ENCODE results near the gene CAMK1D. TPM values are rescaled to one million over a fixed set of nuclear protein-coding genes. Genes with fewer than 3 reads are reported as not detected.

CAMK1D gene
- total and polyA plus RNA-seq, 2 experiments from 2014 or later, result 2.0 to 3.8 TPM

GRCh38 chr10:12780634-12781601 lies 431.6 kb downstream of the CAMK1D start:
- H3K36me3 ChIP-seq, result no peaks in the 10 kb centered on the region
- peak in 1 of 2 donors; percentile 48 for DNase-seq (ENCODE audit: low read depth in 1 of 2, low spot score in 1 of 2)
- no peak overlapping the region for H3K27ac ChIP-seq
- H3K4me1 ChIP-seq (ENCODE audit: low read depth), result no peaks in the 10 kb centered on the region
- H3K27me3 ChIP-seq, result no peaks in the 10 kb centered on the region
- TF ChIP-seq, protein P1, sequence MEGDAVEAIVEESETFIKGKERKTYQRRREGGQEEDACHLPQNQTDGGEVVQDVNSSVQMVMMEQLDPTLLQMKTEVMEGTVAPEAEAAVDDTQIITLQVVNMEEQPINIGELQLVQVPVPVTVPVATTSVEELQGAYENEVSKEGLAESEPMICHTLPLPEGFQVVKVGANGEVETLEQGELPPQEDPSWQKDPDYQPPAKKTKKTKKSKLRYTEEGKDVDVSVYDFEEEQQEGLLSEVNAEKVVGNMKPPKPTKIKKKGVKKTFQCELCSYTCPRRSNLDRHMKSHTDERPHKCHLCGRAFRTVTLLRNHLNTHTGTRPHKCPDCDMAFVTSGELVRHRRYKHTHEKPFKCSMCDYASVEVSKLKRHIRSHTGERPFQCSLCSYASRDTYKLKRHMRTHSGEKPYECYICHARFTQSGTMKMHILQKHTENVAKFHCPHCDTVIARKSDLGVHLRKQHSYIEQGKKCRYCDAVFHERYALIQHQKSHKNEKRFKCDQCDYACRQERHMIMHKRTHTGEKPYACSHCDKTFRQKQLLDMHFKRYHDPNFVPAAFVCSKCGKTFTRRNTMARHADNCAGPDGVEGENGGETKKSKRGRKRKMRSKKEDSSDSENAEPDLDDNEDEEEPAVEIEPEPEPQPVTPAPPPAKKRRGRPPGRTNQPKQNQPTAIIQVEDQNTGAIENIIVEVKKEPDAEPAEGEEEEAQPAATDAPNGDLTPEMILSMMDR (IDR thresholded peaks at IDR 0.05; ENCODE audit: low read depth, low read length), result no peak
- H3K9me3 ChIP-seq (ENCODE audit: low read depth), result no peaks in the 10 kb centered on the region
- no peak overlapping the region for H3K4me3 ChIP-seq

DNA sequence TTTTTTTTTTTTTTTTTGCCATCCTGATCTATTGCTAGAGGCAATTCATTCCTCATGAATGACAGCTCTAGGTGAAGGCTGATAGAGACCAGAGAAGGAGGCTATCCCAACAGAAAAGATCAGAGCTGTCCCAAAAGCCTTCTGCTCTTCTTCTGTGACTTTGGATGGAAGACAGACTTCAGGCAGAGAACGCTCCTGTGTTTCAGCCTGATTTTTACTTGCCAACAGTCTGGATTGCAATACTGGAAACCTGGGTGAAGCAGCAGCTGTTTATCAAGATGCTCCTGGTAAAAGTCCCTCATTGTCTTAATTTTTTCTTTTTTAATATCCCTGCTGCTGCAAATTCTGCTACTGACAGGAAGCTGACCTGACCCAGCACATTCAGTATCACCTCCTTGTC lies 432.6 kb downstream of the CAMK1D start:
- Histone ChIP-seq H3K4me1 (ENCODE audit: low read depth) (no peaks in the 10 kb centered on the region), H3K4me3 (no peak overlapping the region), H3K27me3 (no peaks in the 10 kb centered on the region), H3K9me3 (ENCODE audit: low read depth) (no peaks in the 10 kb centered on the region), H3K27ac (no peak overlapping the region), H3K36me3 (no peaks in the 10 kb centered on the region)
- no peak for DNase-seq (ENCODE audit: low read depth in 1 of 2, low spot score in 1 of 2)
- TF ChIP-seq, protein P1 (IDR thresholded peaks at IDR 0.05; ENCODE audit: low read depth, low read length), result no peak

DNA sequence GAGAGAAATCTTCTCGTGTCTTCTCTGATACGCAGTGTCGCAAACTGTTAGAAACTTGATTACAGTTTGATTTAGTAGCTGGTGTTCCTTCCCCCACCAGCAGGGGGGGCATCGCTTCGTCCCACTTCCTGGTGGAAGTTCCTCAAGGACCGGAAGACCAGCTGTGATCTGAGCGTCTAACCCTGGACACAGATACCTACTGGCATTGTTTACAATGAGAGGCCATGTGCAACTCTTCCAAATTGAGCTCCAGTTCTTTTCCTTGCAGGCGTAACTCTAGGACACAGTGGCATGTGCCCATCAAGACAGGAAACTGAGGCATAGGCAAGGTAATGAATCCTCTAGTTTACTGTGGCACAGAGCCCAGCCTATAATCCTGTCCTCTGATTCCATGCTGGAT lies 433.2 kb downstream of the CAMK1D start:
- no peak overlapping the region for H3K27ac ChIP-seq
- H3K4me3 ChIP-seq, result no peak overlapping the region
- no peaks in the 10 kb centered on the region for H3K9me3 ChIP-seq (ENCODE audit: low read depth)
- TF ChIP-seq, protein P1 (IDR thresholded peaks at IDR 0.05; ENCODE audit: low read depth, low read length), result peak; percentile 79
- H3K4me1 ChIP-seq (ENCODE audit: low read depth), result no peaks in the 10 kb centered on the region
- H3K36me3 ChIP-seq, result no peaks in the 10 kb centered on the region
- no peaks in the 10 kb centered on the region for H3K27me3 ChIP-seq
- DNase-seq (ENCODE audit: low read depth in 1 of 2, low spot score in 1 of 2), result peak; percentile 48 to 52

GRCh38 chr10:12783293-12783692 lies 433.9 kb downstream of the CAMK1D start:
- no peak for DNase-seq (ENCODE audit: low read depth in 1 of 2, low spot score in 1 of 2)
- no peak overlapping the region for H3K4me3 ChIP-seq
- no peaks in the 10 kb centered on the region for H3K27me3 ChIP-seq
- H3K4me1 ChIP-seq (ENCODE audit: low read depth), result no peaks in the 10 kb centered on the region
- no peaks in the 10 kb centered on the region for H3K9me3 ChIP-seq (ENCODE audit: low read depth)
- no peak overlapping the region for H3K27ac ChIP-seq
- H3K36me3 ChIP-seq, result no peaks in the 10 kb centered on the region
- TF ChIP-seq, protein P1 (IDR thresholded peaks at IDR 0.05; ENCODE audit: low read depth, low read length), result no peak

- Histone ChIP-seq H3K4me3 (no peak overlapping the region), H3K27me3 (no peaks in the 10 kb centered on the region), H3K36me3 (no peaks in the 10 kb centered on the region), H3K9me3 (ENCODE audit: low read depth) (no peaks in the 10 kb centered on the region), H3K27ac (no peak overlapping the region), H3K4me1 (ENCODE audit: low read depth) (no peaks in the 10 kb centered on the region)
- TF ChIP-seq, protein P1 (IDR thresholded peaks at IDR 0.05; ENCODE audit: low read depth, low read length), result no peak
- no peak for DNase-seq (ENCODE audit: low read depth in 1 of 2, low spot score in 1 of 2)
Observed at GRCh38 chr10:12784646-12785045, 435.3 kb downstream of the CAMK1D start.

All from cardiac muscle cell (in vitro differentiated cells and primary cell).